ENCODE measurements around the gene SNX3. TPM values are rescaled to one million over a fixed set of nuclear protein-coding genes. Genes with fewer than 3 reads are reported as not detected.

The SNX3 gene
- total RNA-seq, 1 experiment from 2014 or later = 80.7 TPM

DNA sequence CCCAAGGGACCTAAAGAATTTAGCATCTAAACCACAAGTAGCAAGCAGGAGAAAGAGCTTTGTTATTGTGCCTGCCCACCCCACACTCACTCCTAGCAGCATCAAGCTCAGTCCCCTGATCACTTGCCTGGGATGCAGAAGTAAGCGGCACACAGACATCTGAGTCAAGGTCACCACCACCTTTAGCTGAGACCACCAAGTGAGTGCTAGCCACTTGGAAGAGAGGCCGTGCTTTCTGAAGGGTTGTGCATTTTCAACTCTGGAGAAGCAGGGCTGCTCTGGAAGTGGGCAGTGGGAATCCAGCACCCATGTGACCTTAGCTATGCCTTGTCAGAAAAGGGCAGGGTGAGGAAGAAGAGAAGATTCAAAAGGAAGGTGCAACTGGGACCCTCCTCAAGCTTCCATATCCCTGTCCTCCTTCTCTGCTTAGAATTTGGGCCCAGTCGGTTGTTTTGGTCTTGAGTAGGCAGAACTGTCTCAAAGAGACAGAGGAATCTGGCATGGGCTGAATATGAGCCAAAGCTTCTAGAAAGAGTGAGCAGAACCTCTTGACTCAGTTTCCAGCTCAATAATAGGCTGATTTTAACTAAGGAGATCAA lies 88.8 kb downstream of the SNX3 start:
- Histone ChIP-seq H4K5ac (ENCODE audit: insufficient read length, low read depth, low read length) (no peak overlapping the region), H2AFZ (ENCODE audit: low read length) (no peak overlapping the region), H3K14ac (ENCODE audit: insufficient read depth, low read length) (no peak overlapping the region), H3K18ac (ENCODE audit: insufficient read length, low read depth, low read length) (no peak overlapping the region), H3T11ph (ENCODE audit: low read length) (no peak overlapping the region), H4K20me1 (ENCODE audit: control insufficient read depth, insufficient read depth, insufficient read length) (no peaks in the 10 kb centered on the region), H3K79me2 (ENCODE audit: insufficient read depth, low read length) (no peaks in the 10 kb centered on the region), H3K56ac (ENCODE audit: insufficient read length, low read depth, low read length) (no peak overlapping the region), H3K4ac (ENCODE audit: low read depth, low read length) (no peak overlapping the region), H4K8ac (replicated peaks; ENCODE audit: insufficient read length, low read depth, low read length) (no peak overlapping the region), H3K79me1 (ENCODE audit: insufficient read depth, low read depth, low read length, poor library complexity, severe bottlenecking) (no peaks in the 10 kb centered on the region), H2BK5ac (ENCODE audit: insufficient read length, low read length) (no peak overlapping the region), H3K23ac (ENCODE audit: insufficient read length, low read depth, low read length) (no peak overlapping the region), H4K91ac (ENCODE audit: insufficient read length, low read depth, low read length) (no peak overlapping the region), H3K27me3 (ENCODE audit: insufficient read depth, low read length) (peaks cover 96% of the 10 kb centered on the region), H3K9me3 (ENCODE audit: control insufficient read depth, low read depth, low read length) (no peaks in the 10 kb centered on the region), H2BK20ac (ENCODE audit: low read depth, low read length, poor library complexity, severe bottlenecking) (no peak overlapping the region), H2BK12ac (ENCODE audit: insufficient read length, low read depth, low read length) (no peak overlapping the region), H3K23me2 (ENCODE audit: insufficient read length, low read depth, low read length, poor library complexity, severe bottlenecking) (peaks cover 12% of the 10 kb centered on the region), H3K9ac (ENCODE audit: extremely low read depth, insufficient read length, low read length) (no peak overlapping the region), H3K4me2 (ENCODE audit: insufficient read depth, insufficient read length, low read length) (no peak overlapping the region), H2BK15ac (ENCODE audit: low read depth, low read length) (no peak overlapping the region), H3K27ac (ENCODE audit: insufficient read length, low read depth, low read length) (no peak overlapping the region), H2BK120ac (ENCODE audit: low read depth, low read length, poor library complexity, severe bottlenecking) (no peak overlapping the region), H2AK5ac (ENCODE audit: insufficient read length, low read length) (no peak overlapping the region), H3K4me1 (ENCODE audit: insufficient read depth, low read length) (no peaks in the 10 kb centered on the region)
- no peak for DNase-seq
- TF ChIP-seq, protein P1, sequence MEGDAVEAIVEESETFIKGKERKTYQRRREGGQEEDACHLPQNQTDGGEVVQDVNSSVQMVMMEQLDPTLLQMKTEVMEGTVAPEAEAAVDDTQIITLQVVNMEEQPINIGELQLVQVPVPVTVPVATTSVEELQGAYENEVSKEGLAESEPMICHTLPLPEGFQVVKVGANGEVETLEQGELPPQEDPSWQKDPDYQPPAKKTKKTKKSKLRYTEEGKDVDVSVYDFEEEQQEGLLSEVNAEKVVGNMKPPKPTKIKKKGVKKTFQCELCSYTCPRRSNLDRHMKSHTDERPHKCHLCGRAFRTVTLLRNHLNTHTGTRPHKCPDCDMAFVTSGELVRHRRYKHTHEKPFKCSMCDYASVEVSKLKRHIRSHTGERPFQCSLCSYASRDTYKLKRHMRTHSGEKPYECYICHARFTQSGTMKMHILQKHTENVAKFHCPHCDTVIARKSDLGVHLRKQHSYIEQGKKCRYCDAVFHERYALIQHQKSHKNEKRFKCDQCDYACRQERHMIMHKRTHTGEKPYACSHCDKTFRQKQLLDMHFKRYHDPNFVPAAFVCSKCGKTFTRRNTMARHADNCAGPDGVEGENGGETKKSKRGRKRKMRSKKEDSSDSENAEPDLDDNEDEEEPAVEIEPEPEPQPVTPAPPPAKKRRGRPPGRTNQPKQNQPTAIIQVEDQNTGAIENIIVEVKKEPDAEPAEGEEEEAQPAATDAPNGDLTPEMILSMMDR (conservative IDR thresholded peaks at IDR 0.05) = no peak
- no peaks in the 10 kb centered on the region for H3K36me3 Mint-ChIP-seq (ENCODE audit: insufficient read depth in 1 of 3, low read depth in 3 of 3)
- peaks cover 2 to 20% of the 10 kb centered on the region in 2 experiments; a peak in 2 of 5 replicates for H3K9me3 Mint-ChIP-seq
- no peak overlapping the region for H3K4me3 Mint-ChIP-seq
- peaks cover 100% of the 10 kb centered on the region for H3K27me3 Mint-ChIP-seq (ENCODE audit: low read depth)
- no CpG with 5 or more reads among the region's 3 CpGs for WGBS (ENCODE audit: extremely low coverage, insufficient read length, low lambda C conversion rate)
- no peak overlapping the region for H3K27ac Mint-ChIP-seq
- peaks cover 34 to 61% of the 10 kb centered on the region in 2 experiments for H3K4me1 Mint-ChIP-seq

Measured in H9 (cell line).